A549 (cell line): ENCODE data around the gene XPO5. TPM values are rescaled to one million over a fixed set of nuclear protein-coding genes. Genes with fewer than 3 reads are reported as not detected.

Experiments
- ATAC-seq, 2 experiments: fragments of 200-7000 bp in 1 of 2; fragments of >200 bp in 1 of 2; cut with Nextera tagmentation in 1 of 2; cut with Tn5 transposase in 1 of 2; 3 replicates each; pipeline versions ENCODE4 v1.8.0 to v1.9.1; 2018 to 2020; ENCODE audit warnings: mild to moderate bottlenecking in 1 of 2, moderate library complexity in 1 of 2
- CTCF ChIA-PET: fragments of 300-600 bp; sonication (Branson Sonifier 250); formaldehyde crosslinking; extraction: SDS; loops from one replicate; lab custom pipeline; 2021; ENCODE audit warnings: antibody characterized with exemption, inconsistent platforms; lab: Yijun Ruan, JAX
- POLR2A ChIA-PET: fragments of 350-600 bp; formaldehyde crosslinking; extraction: SDS; loops from one replicate; lab custom pipeline; 2021; ENCODE audit warnings: antibody characterized with exemption, inconsistent platforms; lab: Yijun Ruan, JAX
- DNase-seq, 2 experiments: peaks; one replicate each; pipeline versions ENCODE4 v3.0.0 to v3.0.0-alpha.2; 2011 to 2016; ENCODE audit warnings: low read depth in 1 of 2, low spot score in 1 of 2
- FAIRE-seq: peaks from 2 replicates; lab custom pipeline; 2011; peaks lifted over from hg19 to GRCh38; lab: Jason Lieb, UNC
- H3K27ac ChIP-seq, 2 experiments: fragments of >200 bp; sonication (Bioruptor Twin); formaldehyde crosslinking; 3 replicates each; pipeline ENCODE4 v1.5.1; 2016 to 2017
- H3K4me1 ChIP-seq: fragments of >200 bp; sonication (Bioruptor Twin); formaldehyde crosslinking; 3 replicates; pipeline ENCODE4 v1.6.1; 2016
- H3K4me2 ChIP-seq: fragments of >200 bp; sonication (Bioruptor Twin); formaldehyde crosslinking; 3 replicates; pipeline ENCODE4 v1.6.1; 2016
- H3K4me3 ChIP-seq: fragments of >200 bp; sonication (Bioruptor Twin); formaldehyde crosslinking; 3 replicates; pipeline ENCODE4 v1.5.1; 2016
- H3K9me3 ChIP-seq: fragments of >200 bp; sonication (Bioruptor Twin); formaldehyde crosslinking; 3 replicates; pipeline ENCODE4 v1.6.1; 2016
- BHLHE40 ChIP-seq: IDR thresholded peaks from 2 replicates; pipeline ENCODE4 v1.6.1; 2012; ENCODE audit warnings: low read depth, low read length, inconsistent platforms
- CBX2 ChIP-seq: fragments of 200-600 bp; sonication (generic); IDR thresholded peaks from 2 replicates; pipeline ENCODE4 v1.6.1; 2016; ENCODE audit warnings: low read depth, mild to moderate bottlenecking, borderline replicate concordance
- EHMT2 ChIP-seq: fragments of 200-600 bp; sonication (generic); IDR thresholded peaks from 2 replicates; pipeline ENCODE4 v1.6.1; 2016; ENCODE audit warnings: antibody characterized with exemption, low read depth, mild to moderate bottlenecking, moderate library complexity
- FOXS1 ChIP-seq: fragments of 250-450 bp; sonication (Bioruptor Pico); IDR thresholded peaks from 2 replicates; pipeline ENCODE4 v1.5.0; 2020; ENCODE audit warnings: mild to moderate bottlenecking, moderate library complexity
- JUN ChIP-seq, 2 experiments: fragments of >200 bp; sonication (Bioruptor Twin); formaldehyde crosslinking; IDR thresholded peaks; 2 replicates in 1 of 2; 3 replicates in 1 of 2; pipeline ENCODE4 v1.6.1; 2016 to 2017
- KDM1A ChIP-seq: fragments of 200-600 bp; sonication (generic); IDR thresholded peaks from 2 replicates; pipeline ENCODE4 v1.6.1; 2016; ENCODE audit warnings: low read depth, mild to moderate bottlenecking
- MAFK ChIP-seq: fragments of 450-650 bp; IDR thresholded peaks from 2 replicates; pipeline ENCODE4 v1.6.1; 2014; ENCODE audit not compliant: partially characterized antibody
- MYC ChIP-seq: IDR thresholded peaks from 2 replicates; pipeline ENCODE4 v1.6.1; 2012; ENCODE audit warnings: mild to moderate bottlenecking, inconsistent platforms, low read length, improper control_type of control experiment, borderline replicate concordance
- RAD21 ChIP-seq, 2 experiments: fragments of >200 bp in 1 of 2; sonication (Bioruptor Twin) in 1 of 2; formaldehyde crosslinking in 1 of 2; IDR thresholded peaks in 1 of 2; conservative IDR thresholded peaks in 1 of 2; 2 replicates in 1 of 2; 3 replicates in 1 of 2; pipeline ENCODE4 v1.6.1; 2012 to 2018; ENCODE audit warnings: inconsistent platforms in 1 of 2
- RARB ChIP-seq: fragments of 250-450 bp; sonication (Bioruptor Pico); IDR thresholded peaks from 2 replicates; pipeline ENCODE4 v1.8.0; 2021; ENCODE audit warnings: mild to moderate bottlenecking, moderate library complexity
- SREBF2 ChIP-seq: fragments of 450-650 bp; IDR thresholded peaks from 2 replicates; pipeline ENCODE4 v1.6.1; 2014; ENCODE audit warnings: mild to moderate bottlenecking, moderate library complexity
- WGBS: methylation state at CpG from one replicate; pipeline ENCODE4 v1.1.6; 2017; ENCODE audit errors: missing lambda C conversion rate; 5-methylcytosine and 5-hydroxymethylcytosine counted together
- polyA plus RNA-seq, 4 experiments: library from polyadenylated mRNA; depleted of rRNA in 3 of 4; stranded (reverse); fragments of >200 nt; fragmentation: RNase III in 1 of 4; extraction: RNeasy Plus Mini Kit Qiagen cat#74134 plus additional on column Dnase treatment in 1 of 4; gene quantifications; 2 replicates in 3 of 4; 3 replicates in 1 of 4; pipeline ENCODE4 v1.2.3, GENCODE V29; 2011 to 2017
- TF ChIP-seq, protein P1 (sequence below): IDR thresholded peaks from 2 replicates; pipeline ENCODE4 v1.6.1; 2012
- TF ChIP-seq, protein P2 (sequence below): fragments of >200 bp; sonication (Bioruptor Twin); formaldehyde crosslinking; IDR thresholded peaks from 3 replicates; pipeline ENCODE4 v1.6.1; 2016

Gene XPO5
- polyA plus RNA-seq, 2 of the 4 experiments (the other 2 are of a cell fraction), result 24.8 to 51.0 TPM

DNA sequence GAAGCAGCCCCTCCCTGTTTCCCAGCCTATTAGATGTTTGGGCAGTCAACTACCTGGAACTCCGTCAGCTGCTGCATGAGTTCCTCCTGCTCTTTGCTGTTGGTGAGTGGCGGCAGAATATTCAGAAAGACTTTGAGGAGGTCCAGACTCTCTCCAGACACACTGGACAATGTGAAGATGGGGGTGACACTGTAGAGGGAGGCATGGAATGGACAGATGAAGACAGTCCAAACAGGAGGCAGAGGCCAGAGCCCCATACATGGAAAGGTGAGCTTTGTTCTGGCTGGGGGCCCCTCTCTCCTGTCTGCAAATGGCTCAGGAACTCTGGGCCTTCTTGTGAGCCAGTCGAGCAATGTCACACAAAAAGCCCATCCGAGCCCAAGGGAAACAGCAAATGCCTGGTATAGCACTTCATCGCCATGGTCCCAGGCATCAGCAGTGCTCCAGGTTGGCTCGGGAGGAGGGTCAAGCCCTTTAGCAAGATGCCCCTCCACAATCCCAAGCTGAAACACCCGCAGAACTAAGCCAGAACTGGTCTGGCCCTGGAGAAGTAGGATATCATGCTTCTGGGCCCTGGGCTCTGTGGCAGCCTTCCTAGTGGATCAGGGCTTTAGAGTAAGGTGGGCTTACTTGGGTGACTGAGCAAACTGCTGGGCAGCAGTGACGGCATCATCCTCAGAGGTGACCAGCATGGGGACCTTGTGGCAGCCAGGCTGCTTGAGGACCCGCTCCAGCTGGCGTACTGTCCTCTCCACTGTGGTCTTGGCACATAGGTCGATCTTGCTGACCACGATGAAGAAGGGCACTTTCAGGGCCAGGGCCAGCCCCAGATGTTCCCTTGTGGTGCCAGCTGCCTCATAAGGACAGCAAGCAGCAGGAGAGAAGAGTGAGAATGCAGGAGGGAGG is 48.3 kb upstream of the XPO5 start:
- ChIA-PET CTCF (interaction anchor here (1.0 to 3.5 kb wide), 4 partner anchors 11 to 16 kb away, joined by 3 to 21 read pairs (median 7); no protein-coding TSS in a partner anchor), POLR2A (no interaction called here)
- Histone ChIP-seq H3K9me3 (no peaks in the 10 kb centered on the region), H3K4me1 (peaks cover 17% of the 10 kb centered on the region), H3K27ac (no peak overlapping the region), H3K4me2 (no peak overlapping the region), H3K4me3 (no peak overlapping the region)
- no peak for TF ChIP-seq FOXS1 (CRISPR knock-in tag)
- TF ChIP-seq RAD21 (conservative IDR thresholded peaks at IDR 0.05 in 1 of 2, IDR thresholded peaks at IDR 0.05 in 1 of 2), result no peak
- no peak for TF ChIP-seq MAFK
- TF ChIP-seq MYC, result no peak
- 93% methylated on average over 6 of the region's 12 CpGs for WGBS
- ATAC-seq, result no peak
- no peak for DNase-seq
- no peak for FAIRE-seq

DNA sequence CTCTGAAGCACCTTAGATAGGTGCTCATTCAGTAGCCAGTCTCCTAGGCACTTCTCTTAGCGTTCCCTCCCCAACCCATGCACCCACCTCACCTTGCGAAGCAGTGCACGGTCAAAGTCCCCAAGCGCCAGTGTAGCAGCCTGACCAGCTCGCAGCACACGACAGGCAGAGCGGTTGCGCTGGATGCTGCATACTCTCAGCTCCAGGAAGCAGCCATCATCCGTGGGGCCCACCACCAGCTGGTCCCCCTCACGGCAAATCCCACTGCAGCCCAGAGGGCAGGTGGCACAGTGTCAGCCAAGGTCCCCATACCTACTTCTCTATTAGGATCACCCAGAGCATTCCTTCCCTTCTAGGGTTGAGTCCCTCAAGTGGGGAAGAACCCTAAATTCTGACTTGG is 46.7 kb upstream of the XPO5 start:
- Histone ChIP-seq H3K27ac (no peak overlapping the region), H3K4me3 (no peak overlapping the region), H3K4me2 (no peak overlapping the region), H3K9me3 (no peaks in the 10 kb centered on the region), H3K4me1 (peaks cover 11% of the 10 kb centered on the region)
- no peak for ATAC-seq
- WGBS, result 92% methylated on average over 10 of the region's 10 CpGs
- no peak for DNase-seq
- CTCF ChIA-PET, result interaction anchor here (3.3 to 5.3 kb wide), 2 partner anchors 9 to 14 kb away, joined by 11 to 29 read pairs; no protein-coding TSS in a partner anchor
- POLR2A ChIA-PET, result no interaction called here
- no peak for FAIRE-seq
- TF ChIP-seq SREBF2, result no peak
- TF ChIP-seq, protein P1, sequence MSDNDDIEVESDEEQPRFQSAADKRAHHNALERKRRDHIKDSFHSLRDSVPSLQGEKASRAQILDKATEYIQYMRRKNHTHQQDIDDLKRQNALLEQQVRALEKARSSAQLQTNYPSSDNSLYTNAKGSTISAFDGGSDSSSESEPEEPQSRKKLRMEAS, result no peak
- TF ChIP-seq JUN (IDR thresholded peaks at IDR 0.05), result no peak
- TF ChIP-seq, protein P2, sequence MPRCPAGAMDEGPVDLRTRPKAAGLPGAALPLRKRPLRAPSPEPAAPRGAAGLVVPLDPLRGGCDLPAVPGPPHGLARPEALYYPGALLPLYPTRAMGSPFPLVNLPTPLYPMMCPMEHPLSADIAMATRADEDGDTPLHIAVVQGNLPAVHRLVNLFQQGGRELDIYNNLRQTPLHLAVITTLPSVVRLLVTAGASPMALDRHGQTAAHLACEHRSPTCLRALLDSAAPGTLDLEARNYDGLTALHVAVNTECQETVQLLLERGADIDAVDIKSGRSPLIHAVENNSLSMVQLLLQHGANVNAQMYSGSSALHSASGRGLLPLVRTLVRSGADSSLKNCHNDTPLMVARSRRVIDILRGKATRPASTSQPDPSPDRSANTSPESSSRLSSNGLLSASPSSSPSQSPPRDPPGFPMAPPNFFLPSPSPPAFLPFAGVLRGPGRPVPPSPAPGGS, result no peak

DNA sequence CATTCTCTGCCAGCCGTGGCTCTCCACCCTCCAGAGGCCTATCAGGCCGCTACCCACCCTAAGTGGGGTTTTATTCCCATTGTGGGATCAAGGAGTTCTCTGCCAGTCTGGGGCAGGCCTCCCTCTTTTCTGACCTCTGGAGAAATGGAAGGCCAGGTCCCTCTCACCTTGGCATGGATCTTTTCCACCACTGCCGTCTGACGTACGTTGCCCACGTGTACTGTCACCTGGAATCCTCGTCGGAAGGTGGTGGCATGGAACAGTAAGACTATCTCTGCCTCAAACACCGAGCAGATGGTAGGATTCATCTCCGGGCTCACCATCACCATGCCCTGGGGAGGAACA is 46.0 kb upstream of the XPO5 start:
- no peak overlapping the region for H3K4me2 ChIP-seq
- ChIA-PET POLR2A (no interaction called here), CTCF (interaction anchor here (5.3 kb wide), 1 partner anchor 13 kb away, joined by 29 read pairs; no protein-coding TSS in a partner anchor)
- H3K27ac ChIP-seq, result no peak overlapping the region
- no peak for FAIRE-seq
- no peak overlapping the region for H3K4me3 ChIP-seq
- H3K4me1 ChIP-seq, result peaks cover 4% of the 10 kb centered on the region
- TF ChIP-seq CBX2, result no peak
- no peak for TF ChIP-seq EHMT2
- 95% methylated on average over 10 of the region's 10 CpGs for WGBS
- ATAC-seq, result no peak; a peak in 1 of 6 replicates
- H3K9me3 ChIP-seq, result no peaks in the 10 kb centered on the region
- DNase-seq, result no peak

DNA sequence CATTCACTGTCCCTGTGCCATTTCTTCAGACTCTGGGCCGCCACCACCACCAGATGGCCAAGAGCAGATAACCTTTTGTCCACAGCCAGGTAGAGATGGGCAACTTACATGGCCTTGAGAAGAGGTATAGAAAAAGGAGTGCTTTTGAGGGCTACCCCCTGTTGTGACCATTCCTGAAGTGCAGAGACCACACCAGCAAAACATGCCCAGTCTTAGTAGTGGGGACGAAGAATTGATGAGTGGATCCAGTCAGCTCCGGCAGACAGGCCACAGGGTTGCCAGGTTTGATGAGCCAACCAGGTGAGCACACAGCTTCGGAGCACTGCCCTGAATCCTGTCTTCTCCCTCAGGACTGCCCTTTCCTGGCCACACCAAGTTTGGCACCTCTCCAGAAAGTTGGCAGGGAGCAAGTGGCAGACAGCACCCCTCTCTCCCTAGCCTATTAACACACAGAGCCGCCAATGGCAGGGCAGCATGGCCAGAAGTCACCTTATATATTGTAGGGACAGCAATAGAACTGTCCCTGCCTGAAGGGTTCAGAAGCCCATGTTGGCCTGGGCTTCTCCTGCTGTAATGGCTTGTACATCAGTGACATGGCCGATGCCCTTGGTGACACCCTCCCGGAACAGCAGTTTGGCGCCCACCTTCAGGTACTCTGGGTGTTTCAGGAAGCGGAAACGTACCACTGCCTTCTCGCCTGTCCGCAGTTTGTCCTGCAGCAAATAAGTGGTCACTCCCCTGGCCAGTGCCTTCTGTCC is 45.4 kb upstream of the XPO5 start:
- DNase-seq, result no peak
- no peaks in the 10 kb centered on the region; the same call in 2 of the 3 replicates for H3K4me1 ChIP-seq
- no peak for FAIRE-seq
- H3K9me3 ChIP-seq, result no peaks in the 10 kb centered on the region
- no peak overlapping the region for H3K27ac ChIP-seq
- CTCF ChIA-PET, result interaction anchor here (5.3 kb wide), 1 partner anchor 13 kb away, joined by 29 read pairs; no protein-coding TSS in a partner anchor
- H3K4me2 ChIP-seq, result no peak overlapping the region
- ATAC-seq, result no peak
- TF ChIP-seq KDM1A (no peak), BHLHE40 (no peak), RARB (CRISPR knock-in tag) (no peak)
- H3K4me3 ChIP-seq, result no peak overlapping the region
- POLR2A ChIA-PET, result no interaction called here
- 93% methylated on average over 12 of the region's 12 CpGs for WGBS
